B cell (primary cell): ENCODE results near the gene SLC25A39. TPM values are rescaled to one million over a fixed set of nuclear protein-coding genes. Genes with fewer than 3 reads are reported as not detected.

Source experiments
- ATAC-seq: fragments of 200-7000 bp; cut with Tn5 transposase; one replicate; pipeline ENCODE4 v1.10.0; 2021; ENCODE audit warnings: low read depth, mild to moderate bottlenecking, moderate number of reproducible peaks, moderate library complexity
- CTCF ChIA-PET: fragments of 350-600 bp; sonication (Branson Sonifier 250); formaldehyde crosslinking; loops from one replicate; lab custom pipeline; 2021; ENCODE audit warnings: antibody characterized with exemption, inconsistent platforms; lab: Charles Lee
- POLR2A ChIA-PET: fragments of 350-600 bp; sonication (Branson Sonifier 250); formaldehyde crosslinking; loops from one replicate; lab custom pipeline; 2021; ENCODE audit warnings: antibody characterized with exemption; lab: Charles Lee
- DNase-seq: peaks from one replicate; pipeline ENCODE4 v3.0.0; 2013
- H2AFZ ChIP-seq: 2 replicates; pipeline ENCODE4 v1.6.1; 2012; ENCODE audit warnings: mild to moderate bottlenecking, low read depth, low read length; ENCODE audit not compliant: insufficient read depth, poor library complexity, severe bottlenecking
- H3K27ac ChIP-seq, 2 donors: 1 replicate in 1 of 2; 2 replicates in 1 of 2; pipeline ENCODE4 v1.5.1; 2012 to 2013; ENCODE audit warnings: low read length in 2 of 2, mild to moderate bottlenecking in 2 of 2, moderate library complexity in 1 of 2
- H3K27me3 ChIP-seq, 4 experiments: fragments of 200-600 bp in 1 of 4; sonication (generic) in 1 of 4; replicated peaks in 1 of 4; 1 replicate in 2 of 4; 2 replicates in 2 of 4; pipeline versions ENCODE4 v1.6.1 to v1.7.0; 2013 to 2016; ENCODE audit warnings: low read length in 3 of 4, mild to moderate bottlenecking in 2 of 4, mixed read lengths in 1 of 4, moderate library complexity in 1 of 4; ENCODE audit not compliant: insufficient read depth in 4 of 4, control insufficient read depth in 3 of 4; ENCODE audit errors: control extremely low read depth in 1 of 4
- H3K36me3 ChIP-seq, 2 experiments: replicated peaks in 1 of 2; 1 replicate in 1 of 2; 2 replicates in 1 of 2; pipeline versions ENCODE4 v1.6.1 to v1.7.1; 2013; ENCODE audit warnings: low read length in 1 of 2; ENCODE audit not compliant: insufficient read depth in 2 of 2, control insufficient read depth in 1 of 2; ENCODE audit errors: control extremely low read depth in 1 of 2, extremely low read depth in 1 of 2
- H3K4me1 ChIP-seq, 2 donors: fragments of 200-600 bp in 1 of 2; sonication (generic) in 1 of 2; 1 replicate in 1 of 2; 2 replicates in 1 of 2; pipeline versions ENCODE4 v1.5.1 to v1.6.1; 2013 to 2017; ENCODE audit warnings: low read length in 2 of 2; ENCODE audit not compliant: control insufficient read depth in 2 of 2, insufficient read depth in 2 of 2
- H3K4me2 ChIP-seq: replicated peaks from 2 replicates; pipeline ENCODE3; 2012; ENCODE audit warnings: mild to moderate bottlenecking, low read depth, low read length; ENCODE audit not compliant: poor library complexity, severe bottlenecking
- H3K4me3 ChIP-seq, 5 experiments: fragments of 200-600 bp in 1 of 5; sonication (generic) in 1 of 5; 1 replicate in 3 of 5; 2 replicates in 2 of 5; pipeline versions ENCODE4 v1.5.1 to v1.7.0; 2011 to 2016; ENCODE audit warnings: low read length in 4 of 5, mild to moderate bottlenecking in 4 of 5, low read depth in 2 of 5, control low read depth in 1 of 5, moderate library complexity in 1 of 5; ENCODE audit not compliant: insufficient read depth in 1 of 5; ENCODE audit errors: control extremely low read depth in 1 of 5, extremely low read depth in 1 of 5
- H3K79me2 ChIP-seq: fragments of 200-600 bp; sonication (generic); one replicate; pipeline ENCODE4 v1.6.0; 2016; ENCODE audit warnings: low read length; ENCODE audit not compliant: control insufficient read depth, insufficient read depth
- H3K9ac ChIP-seq: fragments of 200-600 bp; sonication (generic); 2 replicates; pipeline ENCODE4 v1.6.1; 2017; ENCODE audit warnings: mild to moderate bottlenecking, low read length, moderate library complexity
- H3K9me3 ChIP-seq, 3 donors: one replicate each; pipeline versions ENCODE4 v1.6.1 to v1.7.1; 2013; ENCODE audit warnings: low read length in 2 of 3; ENCODE audit not compliant: control insufficient read depth in 2 of 3, insufficient read depth in 1 of 3; ENCODE audit errors: control extremely low read depth in 1 of 3
- H4K20me1 ChIP-seq: 2 replicates; pipeline ENCODE4 v1.6.0; 2012; ENCODE audit warnings: mild to moderate bottlenecking, low read length; ENCODE audit not compliant: insufficient read depth, control insufficient read depth, poor library complexity, severe bottlenecking
- H3K27ac Mint-ChIP-seq: one replicate; pipeline ENCODE4 v1.8.0; 2021; ENCODE audit warnings: mixed read lengths
- H3K27me3 Mint-ChIP-seq: one replicate; pipeline ENCODE4 v1.8.0; 2021; ENCODE audit warnings: mixed read lengths
- H3K4me1 Mint-ChIP-seq: one replicate; pipeline ENCODE4 v1.8.0; 2021; ENCODE audit warnings: mixed read lengths
- H3K4me3 Mint-ChIP-seq: one replicate; pipeline ENCODE4 v1.8.0; 2021; ENCODE audit warnings: mixed read lengths
- H3K9me3 Mint-ChIP-seq: one replicate; pipeline ENCODE4 v1.8.0; 2022; ENCODE audit warnings: mixed read lengths; ENCODE audit not compliant: insufficient read depth
- CTCF ChIP-seq: fragments of 200-600 bp; IDR thresholded peaks from one replicate; pipeline ENCODE4 v1.8.0; 2022; ENCODE audit warnings: antibody characterized with exemption, mild to moderate bottlenecking
- EZH2 ChIP-seq: IDR thresholded peaks from 2 replicates; pipeline ENCODE4 v1.6.1; 2012; ENCODE audit warnings: borderline replicate concordance, low read depth, mild to moderate bottlenecking, moderate library complexity, low read length; ENCODE audit not compliant: insufficient read depth, poor library complexity, severe bottlenecking
- WGBS: methylation state at CpG from one replicate; pipeline ENCODE4 v1.1.5; 2013; ENCODE audit warnings: missing lambda C conversion rate; ENCODE audit not compliant: insufficient coverage; 5-methylcytosine and 5-hydroxymethylcytosine counted together
- intact Hi-C: fragments of 100-400 bp; cut with micrococcal nuclease; formaldehyde crosslinking; loops from one replicate; pipeline ENCODE4 v1.10.0; 2022
- polyA plus RNA-seq: library from polyadenylated mRNA; depleted of rRNA; stranded (reverse); fragments of >200 nt; gene quantifications from 2 replicates; pipeline ENCODE4 v1.2.3, GENCODE V29; 2012
- total RNA-seq, 2 donors: library from RNA; stranded (reverse); fragments of 120-200 nt in 1 of 2; gene quantifications; 1 replicate in 1 of 2; 2 replicates in 1 of 2; pipeline versions ENCODE4 v1.2.3 to v1.2.4, GENCODE V29; 2013 to 2022

Gene SLC25A39
- total and polyA plus RNA-seq, 2 donors (not counting 1 experiment from before 2014, with no cell fraction given) = 88.4 to 160 TPM

GRCh38 chr17:44354582-44355561 is 30.2 kb upstream of the SLC25A39 start:
- peaks cover 0 to 32% of the 10 kb centered on the region in 2 experiments for H3K36me3 ChIP-seq
- peak overlapping the region; percentile 46 for H2AFZ ChIP-seq
- WGBS = 60% methylated on average over 73 of the region's 77 CpGs
- intact Hi-C loops = loop anchor here (1.0 to 5.0 kb wide), 3 partner anchors 8 to 413 kb away; partner anchors contain the start of genes FAM171A2, GRN and PPY
- CTCF ChIA-PET = interaction anchor here (0.9 to 10.1 kb wide), 22 partner anchors 8 to 412 kb away, joined by 3 to 117 read pairs (median 6); partner anchors contain the start of genes FAM171A2, GRN, HDAC5 and SLC25A39
- ATAC-seq (peak; percentile 57), DNase-seq (peak; percentile 77)
- no peak overlapping the region for H3K9ac ChIP-seq
- peak; percentile 73 for TF ChIP-seq CTCF
- no peak for TF ChIP-seq EZH2
- H3K4me2 ChIP-seq = peak overlapping the region; percentile 90
- Mint-ChIP-seq H3K9me3 (no peaks in the 10 kb centered on the region), H3K4me3 (peak overlapping the region; percentile 82), H3K27me3 (no peaks in the 10 kb centered on the region), H3K27ac (peak overlapping the region; percentile 78), H3K4me1 (peaks cover 17% of the 10 kb centered on the region)
- no peaks in the 10 kb centered on the region for H3K9me3 ChIP-seq
- H4K20me1 ChIP-seq = peaks cover 27% of the 10 kb centered on the region
- H3K79me2 ChIP-seq = no peaks in the 10 kb centered on the region
- no peaks in the 10 kb centered on the region for H3K27me3 ChIP-seq
- POLR2A ChIA-PET = interaction anchor here (0.6 to 2.4 kb wide), 6 partner anchors 10 to 870 kb away, joined by 3 to 11 read pairs (median 4); partner anchors contain the start of genes ATXN7L3, GRN, SLC25A39 and UBTF
- H3K4me3 ChIP-seq = peak overlapping the region in 3 of 5 experiments; percentile 40 to 51 (median 44)
- H3K27ac ChIP-seq = no peak overlapping the region
- H3K4me1 ChIP-seq = peaks cover 6 to 14% of the 10 kb centered on the region in 2 donors
